ENCODE data around the gene ERC2.

Gene ERC2

GRCh38 chr3:55923626-55924025 lies 544.6 kb downstream of the ERC2 start:
- no peak for DNase-seq (ENCODE audit: low spot score)

GRCh38 chr3:55923207-55923606 lies 545.1 kb downstream of the ERC2 start:
- DNase-seq (ENCODE audit: low spot score) = no peak

DNA sequence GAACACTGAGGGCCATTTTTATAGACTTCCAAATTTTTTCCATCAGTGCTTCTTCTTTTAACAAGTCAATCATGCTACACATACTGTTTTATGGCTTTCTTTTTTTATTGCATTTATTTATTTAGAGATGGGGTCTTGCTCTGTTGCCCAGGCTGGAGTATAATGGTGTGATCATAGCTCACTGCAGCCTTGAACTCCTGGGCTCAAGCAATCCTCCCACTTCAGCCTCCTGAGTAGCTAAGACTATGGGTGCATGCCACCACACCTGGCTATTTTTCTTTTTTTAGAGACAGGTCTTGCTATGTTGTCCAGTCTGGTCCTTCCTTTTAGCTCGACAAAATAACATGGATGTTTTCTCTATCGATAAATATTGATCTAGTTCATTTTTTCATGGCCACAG lies 555.4 kb downstream of the ERC2 start:
- no peak for DNase-seq (ENCODE audit: low spot score)

DNA sequence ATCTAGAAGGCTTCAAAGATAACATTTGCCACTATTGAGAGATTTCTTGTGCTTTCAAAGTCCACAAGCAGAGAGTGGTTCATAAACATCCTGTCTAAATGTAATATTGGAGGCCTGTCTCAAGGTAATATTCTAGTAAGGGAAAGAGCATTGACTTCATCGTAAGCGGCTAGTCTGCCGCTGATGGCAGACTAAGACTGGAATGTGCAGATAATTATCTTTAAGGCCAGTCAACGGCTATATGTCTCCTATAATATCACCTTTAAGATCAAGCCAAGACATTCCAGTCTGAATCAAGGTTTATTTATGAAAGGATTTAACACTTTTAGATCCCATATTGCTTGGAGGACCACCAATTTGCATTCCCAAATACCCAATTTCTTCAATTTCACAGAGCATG lies 557.0 kb downstream of the ERC2 start:
- DNase-seq (ENCODE audit: low spot score) = no peak

DNA sequence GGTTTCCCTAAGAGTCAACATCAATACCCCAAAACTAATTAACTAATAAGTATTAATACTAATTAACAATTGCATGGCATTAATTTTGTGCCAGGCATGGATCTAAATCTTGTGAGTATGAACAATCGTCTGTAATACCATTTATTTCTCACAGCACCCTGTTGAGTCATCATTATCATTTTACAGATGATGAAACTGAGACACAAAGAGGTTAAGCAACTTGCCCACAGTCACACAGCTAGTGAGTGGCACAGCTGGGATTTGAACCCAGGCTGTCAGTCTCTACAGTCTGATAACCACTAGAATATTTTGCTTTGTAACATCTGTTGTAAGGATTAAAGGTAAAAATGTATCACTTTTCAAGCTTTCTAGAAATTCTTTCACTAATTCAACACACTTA lies 557.7 kb downstream of the ERC2 start:
- DNase-seq (ENCODE audit: low spot score) = no peak

GRCh38 chr3:55909373-55909772 lies 558.9 kb downstream of the ERC2 start:
- no peak for DNase-seq (ENCODE audit: low spot score)

DNA sequence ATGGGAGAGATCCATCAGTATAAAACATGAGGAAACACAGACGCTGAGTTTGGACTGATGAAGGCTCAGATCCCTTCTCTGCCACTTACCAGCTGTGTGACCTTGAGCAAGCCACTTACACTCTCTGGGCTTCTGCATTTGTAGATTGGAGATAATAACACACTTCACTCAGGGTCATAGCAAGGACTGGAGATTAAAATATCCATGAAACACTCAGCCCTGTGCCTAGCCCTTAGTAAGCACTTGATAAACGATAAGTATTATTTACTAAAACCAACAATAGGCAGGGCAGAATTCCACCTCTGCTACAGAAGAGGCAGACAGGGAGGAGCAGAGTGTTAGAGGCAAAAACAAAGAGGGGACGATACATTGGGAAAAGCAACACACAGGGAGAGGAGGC lies 560.7 kb downstream of the ERC2 start:
- no peak for DNase-seq (ENCODE audit: low spot score)

DNA sequence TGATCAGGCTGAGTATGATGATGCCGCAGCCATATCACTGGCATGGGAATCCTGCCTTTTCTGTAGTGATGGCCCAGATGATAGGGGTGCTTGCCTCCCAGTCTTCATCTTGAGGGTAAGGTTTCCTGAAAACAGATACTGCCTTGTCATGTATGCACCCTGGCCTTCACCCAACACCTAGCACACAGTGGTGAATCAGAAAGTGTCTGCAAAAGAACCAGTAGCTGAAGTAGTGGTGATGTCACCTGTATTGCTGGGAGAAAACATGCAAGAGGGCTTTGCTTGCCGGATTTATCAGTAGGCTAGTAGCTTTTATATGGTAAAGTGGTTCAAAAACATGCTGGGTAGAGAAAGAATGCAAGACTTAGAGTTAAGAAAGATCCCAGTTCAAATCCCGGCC lies 561.4 kb downstream of the ERC2 start:
- no peak for DNase-seq (ENCODE audit: low spot score)

DNA sequence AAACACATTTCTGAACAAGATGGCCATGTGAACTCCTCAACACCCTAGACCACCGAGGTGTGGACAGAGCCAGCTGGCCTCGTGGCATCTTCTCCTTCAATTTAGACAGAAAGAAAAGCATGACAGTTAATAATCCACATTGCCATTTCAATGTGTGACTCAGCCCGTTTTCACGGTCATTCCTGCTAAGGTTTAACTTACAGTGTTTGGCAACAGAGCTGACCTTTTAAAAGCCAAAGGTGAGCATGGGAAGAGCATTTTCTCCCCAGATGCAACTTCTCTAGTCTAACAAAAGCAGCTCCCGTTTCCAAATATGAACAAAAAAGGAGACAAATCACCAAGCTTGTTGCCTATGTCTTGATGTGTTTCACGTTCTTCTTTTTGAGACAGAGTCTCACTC lies 563.6 kb downstream of the ERC2 start:
- DNase-seq (ENCODE audit: low spot score) = no peak

GRCh38 chr3:55903680-55904079 lies 564.6 kb downstream of the ERC2 start:
- DNase-seq (ENCODE audit: low spot score) = no peak

- DNase-seq (ENCODE audit: low spot score) = no peak
These were observed 565.9 kb downstream of the ERC2 start for GRCh38 chr3:55902221-55902900.

GRCh38 chr3:55899887-55900286 lies 568.4 kb downstream of the ERC2 start:
- no peak for DNase-seq (ENCODE audit: low spot score)

DNA sequence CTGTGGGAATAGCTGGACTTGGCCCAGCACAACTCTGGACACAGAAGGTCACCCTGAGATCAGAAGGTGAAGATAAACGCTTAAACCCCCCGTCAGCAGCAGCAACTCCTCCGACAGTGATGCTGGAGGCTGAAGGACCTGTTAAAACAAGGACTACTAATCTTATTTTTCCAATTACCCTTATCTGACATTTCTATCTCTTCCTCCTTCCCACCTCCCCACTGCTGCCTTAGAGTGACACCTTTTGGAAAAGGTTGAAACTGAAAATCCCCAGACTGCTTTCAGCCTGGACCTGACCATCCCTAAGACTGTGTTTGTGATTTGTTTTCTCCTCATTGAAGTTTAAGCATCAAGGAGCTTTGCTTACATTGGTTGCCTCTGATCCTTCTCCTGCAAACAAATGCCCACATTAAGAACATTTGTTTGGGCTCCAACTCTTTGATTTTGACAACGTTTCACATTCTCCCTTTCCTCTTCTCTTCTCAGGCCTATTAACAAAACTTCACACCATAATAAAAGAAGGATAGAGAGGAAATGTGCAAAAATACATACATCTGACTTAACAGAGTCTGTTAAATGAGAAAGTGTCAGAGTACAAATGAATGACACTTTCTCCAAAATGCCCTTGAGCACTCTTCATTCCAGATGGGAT lies 570.6 kb downstream of the ERC2 start:
- peak; percentile 22 for DNase-seq (ENCODE audit: low spot score)

GRCh38 chr3:55895897-55896566 lies 572.2 kb downstream of the ERC2 start:
- DNase-seq (ENCODE audit: low spot score) = no peak

DNA sequence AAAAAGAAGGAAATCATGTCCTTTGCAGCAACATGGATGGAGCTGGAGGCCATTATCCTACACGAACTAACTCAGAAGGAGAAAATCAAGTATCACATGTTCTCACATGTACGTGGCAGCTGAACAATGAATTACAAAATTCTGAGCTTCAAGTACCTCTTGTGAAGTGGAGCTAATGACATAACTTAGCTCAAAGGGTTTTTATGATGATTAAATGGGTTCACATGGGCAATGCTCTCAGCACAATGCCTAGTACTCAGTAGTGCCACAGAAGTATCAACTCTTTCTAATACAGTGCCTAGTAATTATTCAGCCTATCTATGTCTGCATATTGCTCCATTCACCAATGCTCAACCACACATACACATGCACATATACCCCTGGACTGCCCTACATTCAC lies 573.7 kb downstream of the ERC2 start:
- DNase-seq (ENCODE audit: low spot score) = no peak

GRCh38 chr3:55893045-55893664 lies 575.1 kb downstream of the ERC2 start:
- peak; percentile 15 for DNase-seq (ENCODE audit: low spot score)

DNA sequence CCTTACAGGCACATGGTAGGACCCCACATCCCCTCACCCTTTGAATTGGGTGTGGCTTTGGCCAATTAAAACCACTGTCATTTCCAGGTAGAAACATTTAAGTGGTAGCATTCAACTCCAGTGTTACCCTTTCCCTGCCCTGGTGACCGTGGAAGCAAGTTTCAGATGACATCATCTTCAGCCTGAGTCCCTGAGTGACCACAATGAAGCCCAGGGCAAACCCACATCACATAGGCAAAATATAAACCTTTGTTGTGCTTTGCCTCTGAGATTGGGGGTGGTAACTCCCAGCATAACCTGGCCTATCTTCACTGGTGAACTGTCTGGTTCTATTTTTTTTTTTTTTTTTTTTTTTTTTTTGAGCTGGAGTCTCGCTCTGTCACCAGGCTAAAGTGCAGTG lies 577.2 kb downstream of the ERC2 start:
- DNase-seq (ENCODE audit: low spot score) = no peak

- no peak for DNase-seq (ENCODE audit: low spot score)
These were observed 579.9 kb downstream of the ERC2 start for GRCh38 chr3:55888282-55888885.

DNA sequence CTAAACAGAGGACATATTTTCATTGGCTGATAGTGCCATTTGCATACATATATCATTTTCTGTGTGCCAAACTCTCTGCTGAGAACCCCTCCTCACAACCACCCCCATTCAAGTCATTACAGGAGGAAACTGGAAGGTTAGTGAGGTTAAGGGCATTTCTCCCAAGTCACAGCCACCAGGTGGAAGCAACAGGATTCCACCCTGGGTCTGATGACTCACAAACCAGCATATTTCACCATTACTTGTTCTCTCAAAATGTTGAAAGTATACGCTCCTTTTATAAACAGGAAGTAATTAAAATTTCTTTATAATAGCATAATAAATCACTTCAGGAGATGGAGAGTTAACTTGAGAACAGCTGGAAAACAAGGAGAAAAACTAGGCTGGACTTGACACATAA lies 582.5 kb downstream of the ERC2 start:
- peak; percentile 51 for DNase-seq (ENCODE audit: low spot score)

GRCh38 chr3:55884491-55885285 lies 583.6 kb downstream of the ERC2 start:
- DNase-seq (ENCODE audit: low spot score) = no peak

- no peak for DNase-seq (ENCODE audit: low spot score)
These were observed 584.2 kb downstream of the ERC2 start for GRCh38 chr3:55884066-55884465.

DNA sequence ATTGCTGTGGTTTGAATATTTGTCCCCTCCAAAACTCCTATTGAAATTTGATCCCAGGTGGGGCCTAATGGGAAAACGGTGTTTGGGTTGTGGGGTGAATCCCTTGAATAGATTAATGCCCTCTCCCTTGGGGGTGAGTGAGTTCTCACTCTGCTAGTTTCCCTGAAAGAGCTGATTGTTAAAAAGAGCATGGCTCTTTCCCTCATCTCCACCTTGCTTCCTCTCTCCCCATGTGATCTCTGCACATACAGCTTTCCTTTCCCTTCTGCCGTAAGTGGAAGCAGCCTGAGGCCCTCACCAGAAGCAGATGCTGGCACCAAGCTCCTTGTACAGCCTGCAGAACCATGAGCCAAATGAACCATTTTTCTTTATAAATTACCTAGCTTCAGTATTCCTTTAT lies 586.3 kb downstream of the ERC2 start:
- no peak for DNase-seq (ENCODE audit: low spot score)

All from AG08396 (cell line).